Measurements from ENCODE around the gene NXPE3. TPM values are rescaled to one million over a fixed set of nuclear protein-coding genes. Genes with fewer than 3 reads are reported as not detected.
"Not testable (repeated sequence)": the region's sequence is repeated elsewhere in the genome, so short reads cannot be mapped to it uniquely, and the experiment has no call there.

The NXPE3 gene
- polyA plus RNA-seq, 3 donors, result 14.6 to 35.8 (median 19.8) TPM

DNA sequence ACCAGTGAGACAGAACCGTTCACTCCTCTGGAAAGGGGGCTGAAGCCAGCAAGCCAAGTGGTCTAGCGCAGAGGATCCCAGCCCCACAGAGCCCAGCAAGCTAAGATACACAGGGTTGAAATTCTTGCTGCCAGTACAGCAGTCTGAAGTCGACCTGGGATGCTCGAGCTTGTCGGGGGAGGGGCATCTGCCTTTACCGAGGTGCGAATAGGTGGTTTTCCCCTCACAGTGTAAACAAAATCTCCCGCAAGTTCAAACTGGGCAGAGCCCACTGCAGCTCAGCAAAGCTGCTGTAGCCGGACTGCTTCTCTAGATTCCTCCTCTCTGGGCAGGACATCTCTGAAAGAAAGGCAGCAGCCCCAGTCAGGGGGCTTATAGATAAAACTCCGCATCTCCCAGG is 43.2 kb upstream of the NXPE3 start:
- Mint-ChIP-seq H3K4me3 (no peak overlapping the region), H3K9me3 (peaks cover 12 to 29% (median 19%) of the 10 kb centered on the region in 7 donors), H3K27me3 (ENCODE audit: low read depth in 3 of 3) (no peaks in the 10 kb centered on the region), H3K27ac (no peak overlapping the region), H3K4me1 (no peaks in the 10 kb centered on the region), H3K36me3 (peaks cover 56 to 65% of the 10 kb centered on the region in 2 donors)
- H3K36me3 ChIP-seq (replicated peaks in 1 of 2; ENCODE audit: control insufficient read depth in 1 of 2, insufficient read depth in 2 of 2, low read length in 2 of 2), result peaks cover 47 to 60% of the 10 kb centered on the region in 2 donors
- no peaks in the 10 kb centered on the region for H3K79me2 ChIP-seq (ENCODE audit: insufficient read depth, low read length)
- DNase-seq, result no peak
- intact Hi-C loops (cut with micrococcal nuclease), result no loop called here
- no peak overlapping the region for H2AFZ ChIP-seq (ENCODE audit: insufficient read depth, low read depth, low read length, poor library complexity, severe bottlenecking)
- no peak overlapping the region for H3K4me2 ChIP-seq (replicated peaks; ENCODE audit: extremely low read depth, low read length, poor library complexity, severe bottlenecking)
- H3K27me3 ChIP-seq (ENCODE audit: control insufficient read depth in 2 of 2, insufficient read depth in 2 of 2, low read length in 2 of 2), result no peaks in the 10 kb centered on the region
- H4K20me1 ChIP-seq (ENCODE audit: insufficient read depth, low read length), result no peaks in the 10 kb centered on the region
- H3K4me3 ChIP-seq (replicated peaks in 1 of 3; ENCODE audit: low read depth in 2 of 3, low read length in 3 of 3), result no peak overlapping the region
- H3K9me3 ChIP-seq (replicated peaks in 1 of 2; ENCODE audit: control insufficient read depth in 1 of 2, insufficient read depth in 1 of 2, low read length in 2 of 2), result peaks cover 0 to 14% of the 10 kb centered on the region in 2 donors
- H3K4me1 ChIP-seq (ENCODE audit: control insufficient read depth in 1 of 2, insufficient read depth in 2 of 2, low read length in 2 of 2), result no peaks in the 10 kb centered on the region
- TF ChIP-seq, protein P1, sequence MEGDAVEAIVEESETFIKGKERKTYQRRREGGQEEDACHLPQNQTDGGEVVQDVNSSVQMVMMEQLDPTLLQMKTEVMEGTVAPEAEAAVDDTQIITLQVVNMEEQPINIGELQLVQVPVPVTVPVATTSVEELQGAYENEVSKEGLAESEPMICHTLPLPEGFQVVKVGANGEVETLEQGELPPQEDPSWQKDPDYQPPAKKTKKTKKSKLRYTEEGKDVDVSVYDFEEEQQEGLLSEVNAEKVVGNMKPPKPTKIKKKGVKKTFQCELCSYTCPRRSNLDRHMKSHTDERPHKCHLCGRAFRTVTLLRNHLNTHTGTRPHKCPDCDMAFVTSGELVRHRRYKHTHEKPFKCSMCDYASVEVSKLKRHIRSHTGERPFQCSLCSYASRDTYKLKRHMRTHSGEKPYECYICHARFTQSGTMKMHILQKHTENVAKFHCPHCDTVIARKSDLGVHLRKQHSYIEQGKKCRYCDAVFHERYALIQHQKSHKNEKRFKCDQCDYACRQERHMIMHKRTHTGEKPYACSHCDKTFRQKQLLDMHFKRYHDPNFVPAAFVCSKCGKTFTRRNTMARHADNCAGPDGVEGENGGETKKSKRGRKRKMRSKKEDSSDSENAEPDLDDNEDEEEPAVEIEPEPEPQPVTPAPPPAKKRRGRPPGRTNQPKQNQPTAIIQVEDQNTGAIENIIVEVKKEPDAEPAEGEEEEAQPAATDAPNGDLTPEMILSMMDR (IDR thresholded peaks at IDR 0.05), result no peak
- no peak overlapping the region for H3K27ac ChIP-seq (ENCODE audit: low read depth in 1 of 2, low read length in 2 of 2)
- H3K9ac ChIP-seq (ENCODE audit: insufficient read depth, low read length, poor library complexity, severe bottlenecking), result no peak overlapping the region
- WGBS (ENCODE audit: insufficient coverage), result 97% methylated on average over 9 of the region's 10 CpGs

- H3K27ac ChIP-seq (ENCODE audit: low read depth in 1 of 2, low read length in 2 of 2); H3K9me3 ChIP-seq (replicated peaks in 1 of 2; ENCODE audit: control insufficient read depth in 1 of 2, insufficient read depth in 1 of 2, low read length in 2 of 2); H3K4me2 ChIP-seq (replicated peaks; ENCODE audit: extremely low read depth, low read length, poor library complexity, severe bottlenecking); H3K27me3 Mint-ChIP-seq (ENCODE audit: low read depth in 3 of 3); H2AFZ ChIP-seq (ENCODE audit: insufficient read depth, low read depth, low read length, poor library complexity, severe bottlenecking); H4K20me1 ChIP-seq (ENCODE audit: insufficient read depth, low read length); H3K4me3 ChIP-seq (replicated peaks in 1 of 3; ENCODE audit: low read depth in 2 of 3, low read length in 3 of 3); H3K79me2 ChIP-seq (ENCODE audit: insufficient read depth, low read length); DNase-seq; H3K4me1 ChIP-seq (ENCODE audit: control insufficient read depth in 1 of 2, insufficient read depth in 2 of 2, low read length in 2 of 2); H3K36me3 ChIP-seq (replicated peaks in 1 of 2; ENCODE audit: control insufficient read depth in 1 of 2, insufficient read depth in 2 of 2, low read length in 2 of 2); H3K9ac ChIP-seq (ENCODE audit: insufficient read depth, low read length, poor library complexity, severe bottlenecking); H3K27me3 ChIP-seq (ENCODE audit: control insufficient read depth in 2 of 2, insufficient read depth in 2 of 2, low read length in 2 of 2); H3K4me3 Mint-ChIP-seq; intact Hi-C loops (cut with micrococcal nuclease); H3K4me1 Mint-ChIP-seq: not testable (repeated sequence)
- Mint-ChIP-seq H3K9me3 (peaks cover 3 to 22% (median 11%) of the 10 kb centered on the region in 7 donors), H3K27ac (peak overlapping the region in 1 of 7 donors; percentile 81), H3K36me3 (peaks cover 5 to 12% of the 10 kb centered on the region in 2 donors)
- WGBS (ENCODE audit: insufficient coverage), result no CpG with 5 or more reads among the region's 3 CpGs
Observed at GRCh38 chr3:101741914-101742313, 37.1 kb upstream of the NXPE3 start.

All from CD14-positive monocyte (primary cell).